Activated CD4-positive, alpha-beta T cell treated with anti-CD3 and anti-CD28 coated beads for 24 hours (primary cell): Measurements from ENCODE around the gene CELF2.

Experiments
- DNase-seq, 2 donors: peaks; one replicate each; pipeline ENCODE4 v3.0.0-alpha.2; 2020; ENCODE audit warnings: low read depth in 2 of 2

Gene CELF2

GRCh38 chr10:11298116-11298515, 280.4 kb downstream of the CELF2 start:
- DNase-seq, result no peak

GRCh38 chr10:11299125-11299524, 281.5 kb downstream of the CELF2 start:
- DNase-seq, result no peak

DNA sequence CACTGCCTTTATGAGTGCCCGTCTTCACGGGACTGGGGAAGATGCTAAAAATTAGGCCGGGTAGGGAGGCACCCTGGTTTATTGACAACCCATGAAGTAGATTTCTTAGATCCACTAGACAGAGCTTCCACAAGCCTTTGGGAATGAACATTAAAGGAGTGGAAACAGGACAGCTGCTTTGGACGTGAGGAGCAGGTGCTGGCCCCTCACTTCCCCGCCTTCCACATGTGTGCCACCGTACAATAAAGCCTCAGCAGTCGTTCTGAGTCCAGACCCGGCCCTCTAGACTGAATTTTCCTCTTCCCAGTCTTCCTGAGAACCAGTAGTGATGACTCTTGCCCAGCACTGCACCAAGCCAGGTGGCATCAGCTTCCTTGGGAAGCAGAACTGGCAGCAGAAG, 282.4 kb downstream of the CELF2 start:
- no peak for DNase-seq

- no peak for DNase-seq
Observed at GRCh38 chr10:11300563-11300962, 282.9 kb downstream of the CELF2 start.

DNA sequence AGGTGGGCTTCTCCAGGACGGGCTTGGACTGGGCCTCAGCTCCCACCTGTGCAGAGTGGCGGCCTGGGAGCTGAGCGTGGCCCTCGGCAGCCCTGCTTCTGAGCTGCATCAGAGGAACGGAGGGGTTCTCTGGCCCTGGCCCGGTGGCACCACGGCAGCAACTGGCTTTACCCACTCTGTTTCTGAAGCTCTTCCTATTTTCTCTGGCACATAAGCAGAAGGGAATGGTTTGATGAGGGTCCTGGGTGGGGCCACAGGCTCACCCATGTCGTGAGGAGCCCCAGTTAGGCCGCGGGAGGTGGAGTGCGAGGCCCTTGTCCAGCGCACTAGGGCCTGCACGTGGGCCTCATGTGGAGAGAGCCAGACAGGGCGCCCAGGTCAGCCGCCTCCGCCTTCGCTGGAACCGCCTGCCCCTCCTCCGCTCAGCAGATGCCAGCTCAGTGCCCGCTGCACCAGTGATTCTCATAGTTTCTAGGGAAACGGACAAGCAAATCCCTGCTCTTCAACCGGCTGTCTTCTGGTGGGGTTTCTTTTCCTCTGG, 284.0 kb downstream of the CELF2 start:
- no peak for DNase-seq

DNA sequence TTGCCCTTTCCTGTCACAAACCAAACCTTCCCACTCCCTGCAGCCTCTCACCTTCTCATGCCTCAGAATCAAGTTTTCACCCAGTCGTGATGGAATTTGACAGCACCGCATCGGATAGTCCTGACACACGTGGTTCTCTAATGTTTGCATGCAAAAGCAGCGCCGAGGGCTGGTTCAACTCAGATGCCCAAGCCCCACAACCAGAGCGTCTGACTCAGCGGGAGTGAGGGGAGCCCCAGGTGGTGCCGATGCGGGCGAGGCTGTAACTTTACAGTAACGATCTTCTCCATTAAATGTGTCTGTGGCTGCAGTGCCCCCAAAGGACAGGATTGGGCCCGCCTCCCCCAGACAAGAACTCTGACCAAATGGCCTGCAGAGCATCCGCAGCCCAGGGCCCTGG, 284.5 kb downstream of the CELF2 start:
- DNase-seq, result no peak

- no peak for DNase-seq
Observed at GRCh38 chr10:11303361-11304170, 285.9 kb downstream of the CELF2 start.

GRCh38 chr10:11304906-11305585, 287.4 kb downstream of the CELF2 start:
- no peak for DNase-seq

GRCh38 chr10:11305825-11306593, 288.3 kb downstream of the CELF2 start:
- no peak for DNase-seq

GRCh38 chr10:11307004-11307403, 289.3 kb downstream of the CELF2 start:
- no peak for DNase-seq

DNA sequence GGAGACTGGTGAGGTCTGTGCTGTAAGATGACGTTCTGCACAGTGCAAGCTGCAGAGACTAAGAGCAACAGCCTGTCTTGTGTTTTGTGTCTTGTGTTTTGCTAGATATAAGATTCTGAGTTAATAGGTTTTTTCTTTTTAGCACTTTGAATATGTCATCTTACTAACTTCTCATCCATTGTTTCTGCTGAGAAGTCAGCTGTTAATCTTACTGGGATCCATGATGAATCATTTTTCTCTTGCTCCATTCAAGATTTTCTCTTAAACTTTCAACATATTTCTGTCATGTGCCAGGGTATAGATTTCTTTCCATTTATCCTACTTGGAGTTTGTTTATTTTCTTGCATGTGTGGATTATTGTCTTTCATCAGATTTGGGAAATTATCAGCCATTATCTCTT, 290.3 kb downstream of the CELF2 start:
- DNase-seq, result no peak

- DNase-seq, result no peak
Observed at GRCh38 chr10:11311027-11311426, 293.4 kb downstream of the CELF2 start.

- no peak for DNase-seq
Observed at GRCh38 chr10:11313463-11313862, 295.8 kb downstream of the CELF2 start.

GRCh38 chr10:11317936-11318670, 300.4 kb downstream of the CELF2 start:
- DNase-seq, result no peak

- DNase-seq, result no peak
Observed at GRCh38 chr10:11318826-11319598, 301.3 kb downstream of the CELF2 start.

DNA sequence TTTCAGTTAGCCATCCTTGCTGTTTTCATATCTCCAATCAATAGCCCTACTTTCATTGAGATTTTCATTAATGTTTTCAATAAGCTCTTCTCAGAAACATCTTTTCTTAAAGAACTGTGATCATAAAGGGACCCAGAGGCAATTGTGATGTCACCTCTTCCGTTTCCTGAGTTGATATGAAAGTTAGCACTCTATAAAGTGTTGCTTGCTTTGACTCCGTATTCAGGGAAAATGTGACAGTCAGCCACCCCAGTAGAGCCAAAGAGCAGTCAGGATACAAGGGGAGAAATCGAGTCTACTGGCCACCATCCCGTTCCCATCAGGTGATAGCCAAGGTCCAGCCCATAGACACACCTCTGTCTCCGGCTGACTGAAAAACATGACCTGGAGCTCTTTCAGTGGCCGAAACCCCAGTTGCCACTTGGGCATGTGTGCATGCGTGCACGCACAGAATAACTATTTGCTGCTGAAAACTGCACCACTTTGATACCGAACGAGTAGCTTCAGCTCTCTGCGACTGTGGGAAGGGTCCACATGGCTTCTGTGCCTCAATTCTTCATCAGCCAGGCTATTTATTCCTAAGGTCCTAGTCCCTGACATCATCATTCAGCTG, 302.4 kb downstream of the CELF2 start:
- no peak for DNase-seq

DNA sequence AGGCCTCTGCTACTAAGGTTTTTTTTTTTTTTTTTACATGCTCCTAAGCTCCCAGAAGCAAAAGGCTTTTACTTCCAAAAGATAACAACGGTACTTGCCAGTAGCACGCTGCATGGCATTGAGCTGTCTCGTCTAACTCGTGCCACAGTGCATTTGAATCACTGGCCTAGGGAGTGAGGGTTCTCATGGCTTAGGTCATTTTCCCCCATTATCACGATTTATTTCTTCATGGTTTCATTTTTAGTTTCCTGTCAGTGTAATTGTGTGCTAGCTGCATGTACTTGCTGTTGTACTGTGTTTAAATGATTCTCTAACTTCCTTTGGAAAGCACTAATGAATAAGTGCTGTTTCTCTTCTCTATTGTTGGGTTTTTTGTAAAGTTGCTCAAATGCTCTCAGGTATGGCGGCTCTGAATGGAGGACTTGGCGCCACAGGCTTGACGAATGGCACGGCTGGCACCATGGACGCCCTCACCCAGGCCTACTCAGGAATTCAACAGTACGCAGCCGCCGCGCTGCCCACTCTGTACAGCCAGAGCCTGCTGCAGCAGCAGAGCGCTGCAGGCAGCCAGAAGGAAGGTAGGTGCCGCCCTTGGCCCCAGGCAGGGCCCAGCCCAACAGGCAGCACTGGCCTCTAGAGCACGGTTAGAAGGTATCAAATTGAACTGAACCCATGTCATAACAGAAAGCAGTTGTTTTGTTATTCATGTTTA, 303.3 kb downstream of the CELF2 start:
- DNase-seq, result no peak

DNA sequence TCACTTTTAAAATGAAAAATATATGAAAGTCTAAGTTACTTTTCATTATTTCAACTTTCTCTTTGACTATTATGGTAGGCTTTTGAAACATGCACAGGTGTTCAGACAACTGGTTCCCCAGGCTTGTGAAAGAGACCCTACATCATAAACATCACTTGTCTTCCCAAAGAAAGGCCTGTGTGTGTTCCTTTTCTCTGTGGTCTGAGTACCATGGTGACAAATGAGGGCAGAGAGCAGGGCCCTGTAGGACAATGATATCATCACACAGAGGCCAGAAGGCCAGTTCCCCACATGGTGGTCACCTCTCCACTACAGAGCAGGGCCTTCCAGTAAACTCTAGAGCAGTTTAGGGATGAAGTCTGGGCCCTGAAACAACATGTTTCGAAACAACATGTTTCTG, 305.0 kb downstream of the CELF2 start:
- no peak for DNase-seq

DNA sequence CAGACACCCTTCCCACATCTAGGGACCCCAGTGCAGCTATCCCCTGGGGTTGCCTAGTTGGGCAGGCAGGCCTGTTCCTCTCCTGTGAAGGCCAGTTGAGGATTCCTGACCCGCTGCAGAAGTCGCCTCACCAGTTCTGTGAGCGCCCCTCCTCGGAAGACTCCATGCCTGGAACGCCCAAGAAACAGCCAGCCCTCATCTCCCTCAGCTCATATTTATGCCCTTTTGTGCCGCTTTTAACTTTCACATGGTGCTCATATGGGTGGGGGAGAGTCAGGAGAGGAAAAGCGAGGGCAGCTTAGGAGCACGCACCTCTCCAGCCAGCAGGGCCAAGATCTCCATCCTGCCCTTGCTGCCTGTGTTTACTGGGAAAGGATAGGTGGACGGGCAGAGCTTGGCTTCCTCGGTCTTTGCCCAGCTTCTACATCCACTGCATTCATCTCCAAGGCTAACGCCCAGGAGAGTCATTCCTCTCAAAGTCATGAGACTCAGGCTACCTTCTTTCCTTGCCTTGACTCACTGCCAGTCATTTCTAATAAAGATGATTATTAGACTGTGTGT, 307.2 kb downstream of the CELF2 start:
- no peak for DNase-seq
